ENCODE data around the gene CDH23.

CDH23 gene

GRCh38 chr10:71710519-71710918 lies 313.8 kb downstream of the CDH23 start:
- Histone ChIP-seq H3K36me3 (replicated peaks) (no peaks in the 10 kb centered on the region), H3K4me3 (no peak overlapping the region), H3K4me1 (no peaks in the 10 kb centered on the region), H3K9me3 (no peaks in the 10 kb centered on the region), H3K27me3 (ENCODE audit: low read depth) (no peaks in the 10 kb centered on the region)
- DNase-seq (ENCODE audit: low spot score in 2 of 2), result no peak
- in situ Hi-C loops (cut with MboI; ENCODE audit: low sequenced_read_pairs), result no loop called here

- Histone ChIP-seq H3K27me3 (ENCODE audit: low read depth) (no peaks in the 10 kb centered on the region), H3K9me3 (no peaks in the 10 kb centered on the region), H3K4me1 (no peaks in the 10 kb centered on the region), H3K4me3 (no peak overlapping the region), H3K36me3 (replicated peaks) (no peaks in the 10 kb centered on the region)
- DNase-seq (ENCODE audit: low spot score in 2 of 2), result no peak
- in situ Hi-C loops (cut with MboI; ENCODE audit: low sequenced_read_pairs), result no loop called here
These were observed 314.4 kb downstream of the CDH23 start for GRCh38 chr10:71711052-71711623.

- no peak for DNase-seq (ENCODE audit: low spot score in 2 of 2)
- Histone ChIP-seq H3K9me3 (no peaks in the 10 kb centered on the region), H3K27me3 (ENCODE audit: low read depth) (no peaks in the 10 kb centered on the region), H3K4me1 (no peaks in the 10 kb centered on the region), H3K4me3 (no peak overlapping the region), H3K36me3 (replicated peaks) (no peaks in the 10 kb centered on the region)
- in situ Hi-C loops (cut with MboI; ENCODE audit: low sequenced_read_pairs), result no loop called here
These were observed 315.4 kb downstream of the CDH23 start for GRCh38 chr10:71712170-71712569.

DNA sequence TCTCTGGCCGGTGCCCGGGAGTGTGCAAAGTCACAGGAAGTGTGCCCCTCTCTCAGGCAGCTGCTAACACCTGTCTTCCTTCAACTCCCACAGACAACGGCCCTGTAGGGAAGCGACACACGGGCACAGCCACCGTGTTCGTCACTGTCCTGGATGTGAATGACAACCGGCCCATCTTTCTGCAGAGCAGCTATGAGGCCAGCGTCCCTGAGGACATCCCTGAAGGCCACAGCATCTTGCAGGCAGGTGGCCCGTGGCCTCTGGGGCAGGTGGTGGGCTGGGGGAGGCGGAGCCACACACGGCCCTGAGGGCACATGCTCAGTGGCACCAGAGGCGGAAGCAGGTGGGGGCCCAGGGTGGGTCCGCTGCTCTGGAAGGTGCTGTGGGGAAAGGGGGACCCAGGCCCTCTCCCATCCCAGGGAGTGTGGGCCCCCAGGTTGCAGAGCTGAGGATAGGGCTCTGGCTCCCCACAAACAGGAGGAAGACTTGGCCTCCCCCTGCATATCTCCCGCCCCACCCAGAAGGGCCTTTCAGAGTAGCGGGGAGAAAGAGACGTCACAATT lies 315.9 kb downstream of the CDH23 start:
- no peak for DNase-seq (ENCODE audit: low spot score in 2 of 2)
- Histone ChIP-seq H3K4me3 (no peak overlapping the region), H3K4me1 (no peaks in the 10 kb centered on the region), H3K27me3 (ENCODE audit: low read depth) (no peaks in the 10 kb centered on the region), H3K36me3 (replicated peaks) (no peaks in the 10 kb centered on the region), H3K9me3 (no peaks in the 10 kb centered on the region)
- in situ Hi-C loops (cut with MboI; ENCODE audit: low sequenced_read_pairs), result no loop called here

DNA sequence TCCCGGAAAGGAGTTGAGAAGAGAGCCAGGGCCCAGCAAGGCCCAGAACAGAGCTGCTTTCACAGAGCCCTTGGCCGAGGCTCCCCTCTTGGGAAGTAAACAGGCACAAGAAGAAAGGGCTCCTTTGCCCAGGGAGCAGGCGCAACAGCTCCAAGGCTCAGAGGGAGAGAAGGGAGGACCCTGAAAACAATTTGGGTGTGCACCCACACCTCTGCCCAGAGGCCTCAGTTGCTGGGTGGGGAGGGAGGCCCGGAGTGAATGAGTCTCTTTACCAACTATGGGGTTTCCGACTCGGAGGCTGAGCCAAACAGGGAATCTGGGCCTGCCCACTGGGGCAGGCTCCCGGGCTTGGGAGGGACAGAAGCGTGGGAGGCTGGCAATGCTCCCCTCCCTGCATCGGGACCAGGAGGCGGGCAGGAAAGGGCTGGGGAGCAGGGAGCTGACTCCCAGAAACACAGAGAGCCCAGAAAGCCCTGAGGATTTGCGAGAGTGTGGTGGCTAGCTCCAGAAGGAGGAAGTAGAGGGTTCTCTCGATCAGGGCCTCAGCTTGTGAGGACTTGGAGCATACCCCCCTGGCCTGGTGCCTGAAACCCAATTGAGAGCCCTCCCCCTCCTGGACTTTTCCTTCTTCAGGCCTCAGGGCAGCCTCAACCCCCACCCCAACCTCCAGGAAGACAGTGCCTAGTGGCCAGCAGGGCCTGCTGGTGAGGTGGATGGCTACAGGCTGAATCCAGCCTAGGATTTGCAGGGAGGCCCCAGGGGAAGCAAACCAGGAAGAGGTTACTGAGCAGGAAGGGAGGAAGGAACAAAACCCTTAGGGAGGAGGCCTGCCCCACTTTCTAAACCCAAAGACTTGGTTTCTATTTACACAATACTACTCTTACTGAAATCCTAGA lies 316.7 kb downstream of the CDH23 start:
- no peaks in the 10 kb centered on the region for H3K9me3 ChIP-seq
- H3K36me3 ChIP-seq (replicated peaks), result no peaks in the 10 kb centered on the region
- no peak for DNase-seq (ENCODE audit: low spot score in 2 of 2)
- H3K4me1 ChIP-seq, result no peaks in the 10 kb centered on the region
- H3K27me3 ChIP-seq (ENCODE audit: low read depth), result no peaks in the 10 kb centered on the region
- in situ Hi-C loops (cut with MboI; ENCODE audit: low sequenced_read_pairs), result no loop called here
- no peak overlapping the region for H3K4me3 ChIP-seq

DNA sequence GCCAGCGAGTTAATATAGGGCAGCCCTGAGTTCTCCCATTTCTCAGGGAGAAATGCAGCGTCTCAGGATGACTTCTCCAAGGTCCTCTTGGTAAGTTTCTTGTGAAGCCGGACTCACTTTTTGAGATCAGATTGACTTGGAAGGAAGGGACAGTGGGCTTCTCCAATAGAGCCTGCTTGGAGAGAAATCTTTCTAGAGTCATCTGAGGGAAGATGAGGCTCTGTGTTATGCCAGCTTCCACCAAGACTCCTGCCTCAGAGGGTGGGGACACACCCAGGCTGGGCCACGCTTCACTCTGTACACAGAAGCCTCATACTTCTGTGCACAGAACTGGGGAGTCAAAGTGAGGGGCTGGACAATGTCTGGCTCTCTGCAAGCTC lies 317.3 kb downstream of the CDH23 start:
- H3K4me3 ChIP-seq, result no peak overlapping the region
- H3K36me3 ChIP-seq (replicated peaks), result no peaks in the 10 kb centered on the region
- no peaks in the 10 kb centered on the region for H3K27me3 ChIP-seq (ENCODE audit: low read depth)
- no peak for DNase-seq (ENCODE audit: low spot score in 2 of 2)
- H3K9me3 ChIP-seq, result no peaks in the 10 kb centered on the region
- H3K4me1 ChIP-seq, result no peaks in the 10 kb centered on the region
- in situ Hi-C loops (cut with MboI; ENCODE audit: low sequenced_read_pairs), result no loop called here

GRCh38 chr10:71714592-71714991 lies 317.9 kb downstream of the CDH23 start:
- in situ Hi-C loops (cut with MboI; ENCODE audit: low sequenced_read_pairs), result no loop called here
- no peaks in the 10 kb centered on the region for H3K27me3 ChIP-seq (ENCODE audit: low read depth)
- H3K4me3 ChIP-seq, result no peak overlapping the region
- DNase-seq (ENCODE audit: low spot score in 2 of 2), result no peak
- H3K4me1 ChIP-seq, result no peaks in the 10 kb centered on the region
- H3K9me3 ChIP-seq, result no peaks in the 10 kb centered on the region
- H3K36me3 ChIP-seq (replicated peaks), result no peaks in the 10 kb centered on the region

DNA sequence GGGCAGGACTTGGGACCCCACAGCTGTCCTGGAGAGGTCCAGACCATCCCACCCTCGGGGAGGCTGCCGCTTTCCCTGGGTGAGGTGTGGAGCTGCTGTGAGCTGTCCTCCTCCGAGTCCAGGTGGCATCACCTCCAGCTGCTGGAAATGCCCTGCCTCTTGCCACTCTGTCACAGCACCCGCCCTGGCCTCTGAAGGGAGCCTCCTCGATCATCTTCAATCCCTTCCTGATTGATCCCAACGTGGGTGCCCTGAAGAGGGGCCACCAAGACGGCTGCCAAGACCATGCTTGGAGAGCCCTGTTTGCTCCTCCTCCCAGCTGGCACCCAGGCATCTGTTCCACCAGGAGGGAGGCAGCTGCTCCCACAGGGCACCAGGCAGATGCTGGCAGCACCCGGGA lies 318.3 kb downstream of the CDH23 start:
- in situ Hi-C loops (cut with MboI; ENCODE audit: low sequenced_read_pairs), result no loop called here
- Histone ChIP-seq H3K27me3 (ENCODE audit: low read depth) (no peaks in the 10 kb centered on the region), H3K36me3 (replicated peaks) (no peaks in the 10 kb centered on the region), H3K4me1 (no peaks in the 10 kb centered on the region), H3K9me3 (no peaks in the 10 kb centered on the region), H3K4me3 (no peak overlapping the region)
- no peak for DNase-seq (ENCODE audit: low spot score in 2 of 2)

DNA sequence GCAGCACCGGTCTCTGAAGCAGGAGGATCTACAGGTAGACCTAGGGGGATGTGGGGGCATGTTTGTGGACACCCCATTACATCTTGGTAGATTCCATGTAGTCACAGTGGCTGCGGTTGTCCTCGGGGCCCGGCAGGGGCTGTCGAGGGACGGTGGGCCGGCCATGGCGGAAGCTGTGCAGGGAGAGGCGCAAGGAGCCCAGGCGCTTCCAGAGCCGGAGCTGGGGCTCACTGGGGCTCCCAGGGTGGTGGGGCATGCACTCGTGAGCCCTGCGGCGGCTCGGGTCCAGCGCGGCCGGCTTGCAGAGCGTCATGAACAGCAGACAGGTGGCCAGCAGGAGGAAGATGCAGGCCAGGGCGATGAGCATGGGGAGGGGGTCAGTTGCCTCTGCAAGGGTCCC lies 319.1 kb downstream of the CDH23 start:
- DNase-seq (ENCODE audit: low spot score in 2 of 2), result no peak
- in situ Hi-C loops (cut with MboI; ENCODE audit: low sequenced_read_pairs), result no loop called here

GRCh38 chr10:71716426-71716825 lies 319.7 kb downstream of the CDH23 start:
- H3K4me1 ChIP-seq, result no peaks in the 10 kb centered on the region
- H3K36me3 ChIP-seq (replicated peaks), result no peaks in the 10 kb centered on the region
- DNase-seq (ENCODE audit: low spot score in 2 of 2), result no peak
- no peaks in the 10 kb centered on the region for H3K9me3 ChIP-seq
- no peak overlapping the region for H3K4me3 ChIP-seq
- H3K27me3 ChIP-seq (ENCODE audit: low read depth), result no peaks in the 10 kb centered on the region
- in situ Hi-C loops (cut with MboI; ENCODE audit: low sequenced_read_pairs), result no loop called here

More for the DNA sequence above, 319.1 kb downstream of the CDH23 start:
- Histone ChIP-seq H3K9me3 (no peaks in the 10 kb centered on the region), H3K27me3 (ENCODE audit: low read depth) (no peaks in the 10 kb centered on the region), H3K36me3 (replicated peaks) (no peaks in the 10 kb centered on the region), H3K4me1 (no peaks in the 10 kb centered on the region), H3K4me3 (no peak overlapping the region)

- H3K4me3 ChIP-seq, result no peak overlapping the region
- no peaks in the 10 kb centered on the region for H3K4me1 ChIP-seq
- no peaks in the 10 kb centered on the region for H3K9me3 ChIP-seq
- H3K36me3 ChIP-seq (replicated peaks), result no peaks in the 10 kb centered on the region
- no peak for DNase-seq (ENCODE audit: low spot score in 2 of 2)
- H3K27me3 ChIP-seq (ENCODE audit: low read depth), result no peaks in the 10 kb centered on the region
- in situ Hi-C loops (cut with MboI; ENCODE audit: low sequenced_read_pairs), result no loop called here
These were observed 320.3 kb downstream of the CDH23 start for GRCh38 chr10:71717056-71717455.

GRCh38 chr10:71717551-71717951 lies 320.8 kb downstream of the CDH23 start:
- Histone ChIP-seq H3K4me3 (no peak overlapping the region), H3K27me3 (ENCODE audit: low read depth) (no peaks in the 10 kb centered on the region), H3K9me3 (no peaks in the 10 kb centered on the region), H3K36me3 (replicated peaks) (no peaks in the 10 kb centered on the region), H3K4me1 (no peaks in the 10 kb centered on the region)
- in situ Hi-C loops (cut with MboI; ENCODE audit: low sequenced_read_pairs), result no loop called here
- no peak for DNase-seq (ENCODE audit: low spot score in 2 of 2)

DNA sequence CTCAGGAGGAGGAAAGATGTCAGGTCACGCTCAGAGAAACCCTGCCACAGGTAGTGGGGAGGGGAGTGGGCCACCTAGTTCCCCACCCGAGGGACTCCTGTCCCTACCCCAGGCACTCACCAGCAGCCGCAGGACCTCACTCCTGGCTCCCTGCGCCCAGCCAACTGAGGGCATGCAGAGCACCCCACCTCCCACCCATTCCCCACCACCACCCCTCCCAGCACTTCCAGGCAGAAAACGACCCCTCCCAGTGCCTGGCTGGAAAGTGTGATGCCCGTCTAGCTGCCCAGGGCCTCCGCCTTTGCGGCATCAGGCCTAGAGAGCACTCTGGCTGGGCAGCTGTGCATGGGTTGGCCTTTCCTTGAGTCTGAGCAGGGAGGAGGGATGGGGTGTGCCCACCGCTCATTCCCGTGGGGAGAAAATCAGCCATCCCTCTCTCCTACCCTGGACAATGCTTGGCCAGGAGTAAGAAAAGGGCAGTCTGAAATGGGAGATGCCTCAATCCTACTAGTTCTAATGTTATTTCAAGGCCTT lies 321.5 kb downstream of the CDH23 start:
- Histone ChIP-seq H3K36me3 (replicated peaks) (no peaks in the 10 kb centered on the region), H3K27me3 (ENCODE audit: low read depth) (no peaks in the 10 kb centered on the region), H3K4me1 (no peaks in the 10 kb centered on the region), H3K4me3 (no peak overlapping the region), H3K9me3 (no peaks in the 10 kb centered on the region)
- DNase-seq (ENCODE audit: low spot score in 2 of 2), result no peak
- in situ Hi-C loops (cut with MboI; ENCODE audit: low sequenced_read_pairs), result no loop called here

DNA sequence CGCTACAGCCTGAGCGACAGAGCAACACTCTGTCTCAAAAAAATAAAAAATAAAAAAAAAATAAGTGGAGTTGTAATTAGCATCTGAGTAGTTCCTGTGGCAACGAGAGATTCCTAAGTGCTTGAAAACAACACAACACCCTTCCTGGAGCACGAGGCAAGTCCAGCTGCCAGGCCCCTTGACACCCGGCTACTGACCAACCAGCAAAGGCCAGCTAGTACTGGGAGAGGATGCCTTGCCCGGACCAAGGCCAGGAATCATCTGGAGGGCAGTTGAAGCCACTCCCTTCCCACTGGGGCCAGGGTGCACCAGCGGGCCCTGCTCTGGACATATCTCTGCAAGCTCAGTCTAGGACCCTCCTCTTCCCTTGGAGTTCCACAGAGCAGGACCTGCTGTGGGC lies 322.3 kb downstream of the CDH23 start:
- no peaks in the 10 kb centered on the region for H3K9me3 ChIP-seq
- H3K4me3 ChIP-seq, result no peak overlapping the region
- no peak for DNase-seq (ENCODE audit: low spot score in 2 of 2)
- H3K4me1 ChIP-seq, result no peaks in the 10 kb centered on the region
- H3K36me3 ChIP-seq (replicated peaks), result no peaks in the 10 kb centered on the region
- in situ Hi-C loops (cut with MboI; ENCODE audit: low sequenced_read_pairs), result no loop called here
- no peaks in the 10 kb centered on the region for H3K27me3 ChIP-seq (ENCODE audit: low read depth)

Data from HAP-1 (cell line).